Smooth muscle cell of the brain vasculature (primary cell): ENCODE measurements around the gene RGS7.
"Not testable (repeated sequence)": the region's sequence is repeated elsewhere in the genome, so short reads cannot be mapped to it uniquely, and the experiment has no call there.

Source experiments
- DNase-seq: peaks from one replicate; pipeline ENCODE4 v3.0.0-alpha.2; 2012; ENCODE audit warnings: low read depth, low spot score

RGS7 gene

GRCh38 chr1:240985081-240985480, 371.9 kb downstream of the RGS7 start:
- DNase-seq = no peak

- DNase-seq = no peak
Measured at GRCh38 chr1:240980342-240980741, 376.7 kb downstream of the RGS7 start.

- DNase-seq = no peak
Measured at GRCh38 chr1:240976685-240977084, 380.3 kb downstream of the RGS7 start.

GRCh38 chr1:240973875-240974274, 383.1 kb downstream of the RGS7 start:
- DNase-seq = no peak

GRCh38 chr1:240972059-240972458, 384.9 kb downstream of the RGS7 start:
- DNase-seq = not testable (repeated sequence)

- no peak for DNase-seq
Measured at GRCh38 chr1:240970253-240970652, 386.8 kb downstream of the RGS7 start.

- no peak for DNase-seq
Measured at GRCh38 chr1:240968864-240969263, 388.1 kb downstream of the RGS7 start.

GRCh38 chr1:240967070-240967724, 389.8 kb downstream of the RGS7 start:
- no peak for DNase-seq

GRCh38 chr1:240965581-240966091, 391.4 kb downstream of the RGS7 start:
- no peak for DNase-seq

GRCh38 chr1:240962086-240962485, 394.9 kb downstream of the RGS7 start:
- DNase-seq = no peak

- no peak for DNase-seq
Measured at GRCh38 chr1:240956424-240956823, 400.6 kb downstream of the RGS7 start.

- DNase-seq = no peak
Measured at GRCh38 chr1:240956020-240956419, 401.0 kb downstream of the RGS7 start.

GRCh38 chr1:240947438-240948224, 409.4 kb downstream of the RGS7 start:
- no peak for DNase-seq

- peak; percentile 4 for DNase-seq
Measured at GRCh38 chr1:240946926-240947325, 410.1 kb downstream of the RGS7 start.

GRCh38 chr1:240942901-240943300, 414.1 kb downstream of the RGS7 start:
- DNase-seq = no peak

- no peak for DNase-seq
Measured at GRCh38 chr1:240941701-240942370, 415.2 kb downstream of the RGS7 start.

- DNase-seq = no peak
Measured at GRCh38 chr1:240936911-240937668, 419.9 kb downstream of the RGS7 start.

GRCh38 chr1:240935920-240936319, 421.1 kb downstream of the RGS7 start:
- no peak for DNase-seq

GRCh38 chr1:240931031-240931430, 426.0 kb downstream of the RGS7 start:
- no peak for DNase-seq

GRCh38 chr1:240928265-240928664, 428.7 kb downstream of the RGS7 start:
- DNase-seq = no peak

GRCh38 chr1:240927821-240928220, 429.2 kb downstream of the RGS7 start:
- DNase-seq = no peak

GRCh38 chr1:240925273-240925672, 431.7 kb downstream of the RGS7 start:
- DNase-seq = no peak
